Activated CD8-positive, alpha-beta memory T cell treated with anti-CD3 and anti-CD28 coated beads, Interleukin-2, amount 50 U/mL, for 48 hours (primary cell): Measurements from ENCODE around the gene CYB5D1.
"Not testable (repeated sequence)": the region's sequence is repeated elsewhere in the genome, so short reads cannot be mapped to it uniquely, and the experiment has no call there.

ENCODE experiments used
- DNase-seq: peaks from one replicate; pipeline ENCODE4 v3.0.0-alpha.2; 2020

CYB5D1 gene

GRCh38 chr17:7859028-7859427 lies 1.2 kb downstream of the CYB5D1 start:
- DNase-seq = no peak

- DNase-seq = no peak
Observed at GRCh38 chr17:7862692-7863437, 5.1 kb downstream of the CYB5D1 start.

DNA sequence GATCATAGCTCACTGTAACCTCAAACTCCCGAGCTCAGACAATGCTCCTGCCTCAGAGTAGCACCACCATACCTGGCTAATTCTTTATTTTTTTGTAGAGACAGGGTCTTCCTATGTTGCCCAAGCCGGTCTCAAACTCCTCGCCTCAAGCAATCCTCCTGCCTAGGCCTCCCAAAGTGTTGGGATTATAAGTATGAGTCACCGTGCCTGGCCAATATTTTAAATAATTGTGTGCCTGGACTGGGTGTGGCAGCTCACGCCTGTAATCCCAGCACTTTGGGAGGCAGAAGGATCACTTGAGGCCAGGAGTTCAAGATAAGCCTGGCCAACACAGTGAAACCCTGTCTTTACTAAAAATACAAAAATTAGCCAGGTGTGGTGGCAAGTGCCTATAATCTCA lies 6.6 kb downstream of the CYB5D1 start:
- DNase-seq = not testable (repeated sequence)

DNA sequence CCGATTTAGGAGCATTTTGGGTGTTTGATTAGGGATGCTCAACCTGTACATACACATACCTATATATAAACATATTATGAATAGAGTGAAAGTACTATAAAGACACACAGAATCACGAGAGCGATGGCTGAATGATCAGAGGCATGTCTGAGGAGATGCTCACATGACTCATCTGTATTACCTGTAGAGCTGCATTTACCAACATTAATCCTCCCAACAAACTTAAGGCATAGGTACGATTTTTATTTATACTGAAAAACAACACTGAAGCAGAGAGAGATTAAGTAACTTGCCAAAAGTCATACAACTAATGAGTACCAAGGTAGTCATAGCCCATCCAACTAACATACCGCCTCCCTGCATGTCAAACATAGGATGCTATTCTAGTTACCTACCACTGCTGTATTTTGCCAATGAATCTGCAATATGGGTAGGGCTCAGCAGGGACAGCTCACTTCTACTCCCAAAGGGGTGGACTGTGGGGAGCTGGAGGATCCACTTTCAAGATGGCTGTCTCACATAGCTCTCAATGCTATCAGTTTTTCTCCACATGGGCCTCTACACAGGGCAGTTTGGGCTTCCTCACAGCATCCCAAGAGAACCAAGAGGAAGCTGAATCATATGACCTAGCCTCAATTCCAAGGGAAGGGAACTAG lies 7.3 kb downstream of the CYB5D1 start:
- no peak for DNase-seq

- DNase-seq = no peak
Observed at GRCh38 chr17:7867881-7868329, 10.1 kb downstream of the CYB5D1 start.

GRCh38 chr17:7873051-7873450 lies 15.2 kb downstream of the CYB5D1 start:
- no peak for DNase-seq

DNA sequence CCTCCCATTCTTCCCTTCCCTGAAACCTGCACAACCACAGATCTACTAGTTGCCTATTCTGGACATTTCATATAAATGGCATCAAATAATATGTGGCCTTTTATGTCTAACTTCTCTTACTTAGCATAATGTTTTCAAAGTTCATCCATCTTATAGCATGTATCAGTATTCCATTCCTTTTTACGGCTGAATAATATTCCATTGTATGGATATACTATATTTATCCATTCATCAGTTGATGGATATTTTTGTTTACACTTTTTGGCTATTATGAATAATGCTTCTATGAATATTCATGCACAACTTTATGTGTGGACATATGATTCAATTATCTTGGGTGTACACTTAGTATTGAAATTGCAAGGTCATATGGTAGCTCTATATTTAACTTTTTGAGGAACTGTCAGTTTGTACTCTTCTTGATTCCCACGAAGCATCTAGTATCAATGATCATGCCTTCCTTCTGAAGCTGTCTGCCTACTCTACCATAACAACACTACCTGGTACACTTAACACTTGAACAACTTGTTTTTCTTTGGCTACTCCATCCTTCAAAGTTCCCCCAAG lies 18.1 kb downstream of the CYB5D1 start:
- no peak for DNase-seq

DNA sequence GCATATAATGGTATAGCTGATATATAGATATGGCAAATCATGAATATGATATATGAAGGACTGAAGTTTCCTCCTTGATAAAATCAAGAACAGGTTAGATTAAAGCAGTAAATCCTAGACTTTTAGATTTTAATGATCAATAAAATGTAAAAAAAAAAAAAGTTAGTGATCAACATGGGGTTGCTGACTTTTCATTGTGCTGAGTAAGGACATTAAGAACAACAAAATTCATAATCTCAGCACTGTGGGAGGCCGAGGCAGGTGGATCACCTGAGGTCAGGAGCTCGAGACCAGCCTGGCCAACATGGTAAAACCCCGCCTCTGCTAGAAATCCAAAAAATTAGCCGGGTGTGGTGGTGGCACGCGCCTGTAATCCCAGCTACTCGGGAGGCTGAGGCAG lies 20.4 kb downstream of the CYB5D1 start:
- DNase-seq = no peak

DNA sequence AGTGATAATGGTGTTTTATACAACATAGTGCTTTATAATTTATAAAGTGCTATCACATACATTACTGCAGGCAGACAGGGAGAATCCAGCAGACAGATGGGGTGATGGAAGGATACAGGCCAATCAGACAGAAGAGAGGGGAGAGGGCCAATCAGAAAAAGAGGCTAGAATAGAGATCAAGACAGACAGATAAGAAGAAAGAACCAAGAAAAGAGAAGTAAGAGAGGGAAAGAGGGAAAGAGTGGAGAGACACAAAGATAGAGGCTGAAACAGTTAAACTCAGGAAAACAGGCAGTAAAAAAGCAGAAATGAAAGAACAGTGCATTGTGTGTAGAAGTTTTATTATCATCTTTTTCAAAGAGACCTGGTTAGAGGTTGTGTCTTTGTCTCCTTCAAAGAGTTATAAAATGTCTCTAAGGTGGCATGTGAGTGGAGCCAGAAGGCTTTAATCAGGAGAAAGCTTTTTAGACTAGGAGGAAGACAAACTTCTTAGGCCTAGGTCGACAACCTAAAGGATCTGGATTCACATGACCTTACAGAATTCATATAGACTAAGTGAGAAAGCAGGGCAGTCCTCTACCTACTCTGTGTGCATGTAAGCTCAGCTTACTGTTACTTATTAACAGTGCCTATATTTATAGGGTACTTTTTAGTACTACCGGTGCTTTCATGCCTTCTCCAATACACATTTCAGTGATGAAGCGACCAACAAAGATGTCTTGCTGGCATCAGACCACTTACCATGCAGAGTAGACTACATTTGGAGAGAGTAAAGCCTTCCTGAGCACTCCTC lies 22.5 kb downstream of the CYB5D1 start:
- no peak for DNase-seq

DNA sequence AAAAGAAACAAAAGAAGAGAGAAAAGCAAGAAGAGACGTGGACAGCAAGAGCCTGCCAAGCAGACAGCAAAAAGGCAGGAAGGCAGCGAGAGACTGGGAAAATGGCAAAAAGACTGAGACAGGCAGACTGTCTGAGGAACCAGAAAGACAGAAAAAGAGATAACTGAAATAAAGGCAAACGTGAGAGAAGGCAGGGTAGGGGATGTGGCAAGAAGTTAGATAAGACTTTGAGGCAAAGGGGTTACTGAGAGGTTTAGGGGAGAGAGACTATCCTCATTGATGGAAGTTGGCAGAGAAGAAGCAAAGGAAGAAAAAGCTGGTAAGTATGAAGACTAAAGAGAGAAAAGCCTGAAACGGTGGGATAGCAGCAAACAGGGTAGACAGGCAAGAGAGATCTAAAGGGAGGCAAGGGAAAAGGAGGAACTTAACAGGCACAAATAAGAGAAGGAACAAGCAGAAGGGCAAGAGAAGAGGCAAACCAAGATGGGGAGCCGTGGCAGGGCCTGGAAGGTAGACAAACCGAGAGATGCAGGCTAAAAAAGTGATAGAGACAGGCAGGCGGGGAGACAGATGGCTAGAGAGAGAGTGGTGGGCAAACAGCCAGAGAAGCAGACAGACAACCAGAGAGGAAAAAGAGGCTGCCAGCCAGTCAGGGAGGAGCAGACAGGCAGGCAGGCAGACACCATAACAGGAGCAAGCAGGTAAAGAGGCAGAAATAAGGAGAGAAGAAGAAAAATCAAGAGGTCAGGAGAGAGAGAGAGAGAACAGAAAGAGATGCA lies 23.7 kb downstream of the CYB5D1 start:
- DNase-seq = no peak

GRCh38 chr17:7882068-7882467 lies 24.3 kb downstream of the CYB5D1 start:
- DNase-seq = no peak

DNA sequence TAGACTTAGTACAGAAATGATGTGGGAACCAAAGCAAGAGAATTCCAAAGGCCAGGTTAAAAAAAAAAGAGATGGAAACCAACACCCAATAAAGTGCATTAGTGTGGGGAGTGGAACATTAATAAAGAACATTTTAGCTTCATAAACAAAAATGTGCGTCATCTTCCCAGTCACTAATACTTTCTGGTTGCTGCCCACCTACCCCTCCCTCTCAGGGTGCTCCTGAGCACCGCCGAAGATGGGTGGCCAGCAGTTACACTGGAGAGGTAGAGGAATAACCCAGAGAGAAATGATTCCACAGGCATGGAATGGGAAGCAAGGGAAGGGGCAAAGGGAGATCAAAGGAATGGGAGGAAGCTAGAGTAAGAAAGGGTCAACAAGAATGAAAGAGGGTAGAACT lies 24.8 kb downstream of the CYB5D1 start:
- no peak for DNase-seq

GRCh38 chr17:7883781-7884386 lies 26.1 kb downstream of the CYB5D1 start:
- peak; percentile 51 for DNase-seq

GRCh38 chr17:7884581-7885366 lies 27.0 kb downstream of the CYB5D1 start:
- peak; percentile 68 for DNase-seq

DNA sequence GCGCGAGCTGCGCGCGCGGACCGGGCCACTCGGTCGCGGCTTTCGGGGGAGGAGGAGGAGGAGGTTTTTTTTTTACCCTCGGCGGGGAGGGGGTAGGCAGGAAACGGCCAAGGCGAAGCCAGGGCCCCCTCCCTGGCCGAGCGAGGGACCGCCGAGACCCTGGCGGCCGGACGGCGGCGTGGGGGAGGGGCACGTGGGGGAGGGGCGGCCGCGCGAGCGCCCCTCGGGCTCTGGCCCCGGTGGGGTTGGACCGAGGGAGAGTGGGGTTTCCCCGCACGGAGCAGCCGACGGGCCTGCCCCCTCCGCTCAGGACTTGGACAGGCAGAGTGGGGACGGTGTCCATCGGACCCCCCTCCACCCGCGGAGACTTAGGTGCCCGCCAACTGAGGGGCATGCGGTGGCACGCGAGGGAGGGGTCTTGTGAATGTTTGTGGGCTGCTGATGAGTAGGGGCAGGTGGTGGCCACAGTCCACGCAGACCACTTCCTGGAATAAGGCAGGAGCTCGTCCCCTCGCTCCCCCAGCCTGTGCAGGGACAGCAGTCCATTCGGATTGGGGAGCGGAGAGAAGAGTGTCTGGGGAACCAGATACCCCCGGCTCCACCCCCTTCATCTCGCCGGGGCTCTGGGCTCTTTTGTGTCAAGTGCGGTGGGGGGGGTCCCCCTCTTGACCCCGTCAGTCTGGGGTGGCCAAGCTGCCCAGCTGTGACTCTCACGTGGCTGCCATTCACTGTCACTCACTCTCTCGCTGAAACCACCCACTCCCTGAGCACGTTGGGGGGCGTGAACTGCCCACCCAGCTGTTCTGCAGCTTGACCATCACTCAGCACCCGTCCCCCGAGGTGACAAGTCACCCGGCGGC lies 27.8 kb downstream of the CYB5D1 start:
- peak; percentile 78 for DNase-seq

DNA sequence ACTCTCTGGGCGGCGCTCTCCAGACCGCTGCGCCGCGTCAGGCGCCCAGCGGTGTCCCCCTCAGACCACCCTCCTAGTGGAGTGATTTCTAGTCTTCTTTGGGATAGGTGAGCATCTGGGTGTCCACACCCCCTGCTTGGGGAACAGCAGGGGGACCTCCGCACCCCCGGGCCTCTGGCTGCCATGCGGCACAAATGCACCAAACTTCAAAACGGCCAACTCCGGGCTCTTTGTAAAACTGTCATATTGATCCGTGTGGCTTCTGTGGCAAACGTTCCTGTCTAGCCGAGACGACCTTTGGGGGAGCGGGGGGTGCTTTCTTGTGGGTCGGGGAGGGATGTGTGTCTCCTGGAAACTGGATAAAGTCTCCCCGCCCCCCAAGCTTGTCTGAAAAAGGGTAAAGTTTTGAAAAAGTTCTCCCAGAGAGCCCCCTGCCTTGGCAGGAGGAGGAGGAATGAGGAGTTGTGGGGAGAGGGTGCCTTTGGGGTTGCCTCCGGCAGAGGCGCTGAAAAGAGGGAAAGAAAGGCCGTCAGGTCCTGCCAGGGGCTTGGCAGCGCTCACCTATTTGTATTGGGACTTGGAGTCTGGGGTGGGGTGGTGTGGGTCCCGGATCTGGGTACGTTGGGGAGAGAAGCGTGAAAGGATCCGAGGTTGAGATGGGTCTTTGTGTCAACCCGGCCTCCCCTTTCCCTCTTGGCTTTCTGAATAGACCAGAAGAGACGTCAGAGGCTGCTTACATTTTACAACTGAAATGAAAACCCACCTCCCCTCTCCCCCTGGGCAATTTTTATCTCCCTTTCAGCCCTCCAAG lies 28.6 kb downstream of the CYB5D1 start:
- peak; percentile 73 for DNase-seq

DNA sequence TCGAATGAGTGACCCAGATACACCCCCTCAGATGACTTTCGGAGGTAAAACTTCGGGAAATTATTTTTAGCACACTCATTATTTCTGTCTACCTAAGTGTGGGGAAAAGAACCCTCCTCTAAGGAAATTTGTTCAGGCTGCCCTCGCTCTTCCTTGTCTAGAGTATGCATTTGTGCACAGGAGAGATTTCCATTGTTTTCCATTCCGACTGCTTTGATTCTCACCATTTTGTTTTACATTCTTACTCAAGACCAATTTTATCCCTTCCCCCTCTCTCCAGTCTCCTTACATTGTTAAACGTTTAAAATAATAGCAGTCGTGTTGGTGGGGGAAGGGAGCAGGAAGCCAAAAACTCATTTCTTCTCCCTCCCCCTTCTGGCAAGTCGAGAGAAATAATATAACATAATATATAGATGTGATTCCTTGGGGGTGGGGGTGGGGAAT lies 29.3 kb downstream of the CYB5D1 start:
- DNase-seq = no peak

DNA sequence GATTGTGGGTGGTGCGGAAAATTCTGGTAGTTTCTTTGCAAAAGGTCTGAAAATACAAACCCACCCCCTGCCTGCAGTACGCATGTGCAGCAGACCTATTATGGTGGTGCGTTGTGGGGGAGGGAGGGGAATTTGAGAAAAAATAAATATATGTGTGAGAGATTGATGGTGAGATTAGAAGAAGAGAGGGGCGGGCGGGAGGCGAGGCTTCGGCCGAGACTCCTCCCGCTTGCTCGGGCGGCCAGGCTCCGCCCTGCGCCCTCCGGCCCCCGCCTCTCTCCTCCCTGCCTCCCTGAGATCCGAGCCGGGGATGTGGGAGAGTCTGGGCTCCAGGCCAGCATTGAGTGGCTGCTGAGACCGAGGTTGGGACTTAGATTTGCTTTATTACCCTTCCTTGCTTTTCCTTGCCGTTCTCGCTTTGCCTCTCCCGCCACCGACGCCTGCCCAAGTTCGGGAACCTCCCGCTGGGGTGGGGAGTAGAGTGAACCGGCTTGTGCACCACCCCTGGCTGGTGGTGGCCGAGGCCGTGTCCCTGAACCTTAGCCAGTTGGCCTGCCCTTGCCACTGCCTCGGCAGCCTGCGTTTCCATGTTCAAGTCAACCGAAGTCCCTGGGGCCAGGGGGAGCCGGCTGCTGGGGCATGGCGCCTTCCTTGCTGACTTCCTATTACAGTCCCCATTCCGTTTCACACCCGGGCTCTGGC lies 29.8 kb downstream of the CYB5D1 start:
- peak; percentile 86 for DNase-seq
